NCI-H774 (cell line): ENCODE data around the gene ITGAE.
"Not testable (repeated sequence)": the region's sequence is repeated elsewhere in the genome, so short reads cannot be mapped to it uniquely, and the experiment has no call there.

ENCODE experiments used
- DNase-seq: peaks from one replicate; lab custom pipeline; 2025; lab: John Stamatoyannopoulos, UW

Gene ITGAE

GRCh38 chr17:3795390-3796102, 5.4 kb downstream of the ITGAE start:
- DNase-seq, result no peak

- no peak for DNase-seq
These were observed 6.2 kb downstream of the ITGAE start for GRCh38 chr17:3794557-3795389.

- not testable (repeated sequence) for DNase-seq
These were observed 6.8 kb downstream of the ITGAE start for GRCh38 chr17:3794152-3794551.

- not testable (repeated sequence) for DNase-seq
These were observed 7.7 kb downstream of the ITGAE start for GRCh38 chr17:3793258-3793657.

- no peak for DNase-seq
These were observed 8.5 kb downstream of the ITGAE start for GRCh38 chr17:3792481-3792880.

GRCh38 chr17:3788200-3788599, 12.8 kb downstream of the ITGAE start:
- DNase-seq, result no peak

GRCh38 chr17:3785323-3785722, 15.7 kb downstream of the ITGAE start:
- DNase-seq, result not testable (repeated sequence)

- no peak for DNase-seq
These were observed 18.2 kb downstream of the ITGAE start for GRCh38 chr17:3782751-3783150.

GRCh38 chr17:3780986-3781385, 20.0 kb downstream of the ITGAE start:
- no peak for DNase-seq

GRCh38 chr17:3777366-3778120, 23.4 kb downstream of the ITGAE start:
- DNase-seq, result no peak

- DNase-seq, result no peak
These were observed 27.0 kb downstream of the ITGAE start for GRCh38 chr17:3773966-3774365.

- no peak for DNase-seq
These were observed 27.5 kb downstream of the ITGAE start for GRCh38 chr17:3773511-3773910.

- DNase-seq, result no peak
These were observed 28.2 kb downstream of the ITGAE start for GRCh38 chr17:3772764-3773163.

- DNase-seq, result no peak
These were observed 29.8 kb downstream of the ITGAE start for GRCh38 chr17:3771140-3771539.

- no peak for DNase-seq
These were observed 30.5 kb downstream of the ITGAE start for GRCh38 chr17:3770466-3770865.

GRCh38 chr17:3768769-3769168, 32.2 kb downstream of the ITGAE start:
- DNase-seq, result no peak

- no peak for DNase-seq
These were observed 32.6 kb downstream of the ITGAE start for GRCh38 chr17:3768341-3768740.

GRCh38 chr17:3766779-3767178, 34.2 kb downstream of the ITGAE start:
- DNase-seq, result no peak

GRCh38 chr17:3765981-3766380, 35.0 kb downstream of the ITGAE start:
- DNase-seq, result no peak

- no peak for DNase-seq
These were observed 37.2 kb downstream of the ITGAE start for GRCh38 chr17:3763777-3764170.

GRCh38 chr17:3762922-3763776, 37.8 kb downstream of the ITGAE start:
- DNase-seq, result no peak

- no peak for DNase-seq
These were observed 39.0 kb downstream of the ITGAE start for GRCh38 chr17:3761918-3762380.
